ENCODE data around the gene IMPG1. TPM values are rescaled to one million over a fixed set of nuclear protein-coding genes. Genes with fewer than 3 reads are reported as not detected.
A peak's percentile ranks its signal among the peaks of the same experiment; 100 is the strongest.

IMPG1 gene
- total RNA-seq, 1 donor from 2014 or later, result not detected

- peaks cover 20% of the 10 kb centered on the region for H3K4me1 Mint-ChIP-seq (ENCODE audit: low read depth)
- H3K27me3 Mint-ChIP-seq (ENCODE audit: low read depth), result peaks cover 12% of the 10 kb centered on the region
- peaks cover 1% of the 10 kb centered on the region for H3K36me3 Mint-ChIP-seq (ENCODE audit: low read depth)
- no peaks in the 10 kb centered on the region for H3K9me3 Mint-ChIP-seq (ENCODE audit: low read depth)
- TF ChIP-seq, protein P1, sequence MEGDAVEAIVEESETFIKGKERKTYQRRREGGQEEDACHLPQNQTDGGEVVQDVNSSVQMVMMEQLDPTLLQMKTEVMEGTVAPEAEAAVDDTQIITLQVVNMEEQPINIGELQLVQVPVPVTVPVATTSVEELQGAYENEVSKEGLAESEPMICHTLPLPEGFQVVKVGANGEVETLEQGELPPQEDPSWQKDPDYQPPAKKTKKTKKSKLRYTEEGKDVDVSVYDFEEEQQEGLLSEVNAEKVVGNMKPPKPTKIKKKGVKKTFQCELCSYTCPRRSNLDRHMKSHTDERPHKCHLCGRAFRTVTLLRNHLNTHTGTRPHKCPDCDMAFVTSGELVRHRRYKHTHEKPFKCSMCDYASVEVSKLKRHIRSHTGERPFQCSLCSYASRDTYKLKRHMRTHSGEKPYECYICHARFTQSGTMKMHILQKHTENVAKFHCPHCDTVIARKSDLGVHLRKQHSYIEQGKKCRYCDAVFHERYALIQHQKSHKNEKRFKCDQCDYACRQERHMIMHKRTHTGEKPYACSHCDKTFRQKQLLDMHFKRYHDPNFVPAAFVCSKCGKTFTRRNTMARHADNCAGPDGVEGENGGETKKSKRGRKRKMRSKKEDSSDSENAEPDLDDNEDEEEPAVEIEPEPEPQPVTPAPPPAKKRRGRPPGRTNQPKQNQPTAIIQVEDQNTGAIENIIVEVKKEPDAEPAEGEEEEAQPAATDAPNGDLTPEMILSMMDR (IDR thresholded peaks at IDR 0.05), result peak; percentile 92
- DNase-seq (ENCODE audit: low spot score), result no peak
- peak overlapping the region; percentile 81 for H3K4me3 Mint-ChIP-seq (ENCODE audit: unreplicated experiment)
- no peak overlapping the region for H3K27ac Mint-ChIP-seq (ENCODE audit: unreplicated experiment)
Observed at GRCh38 chr6:75934643-75935472, 137.6 kb downstream of the IMPG1 start.

- no peak overlapping the region for H3K27ac Mint-ChIP-seq (ENCODE audit: unreplicated experiment)
- TF ChIP-seq, protein P1 (IDR thresholded peaks at IDR 0.05), result no peak
- no peak overlapping the region for H3K4me3 Mint-ChIP-seq (ENCODE audit: unreplicated experiment)
- peaks cover 20% of the 10 kb centered on the region for H3K4me1 Mint-ChIP-seq (ENCODE audit: low read depth)
- H3K27me3 Mint-ChIP-seq (ENCODE audit: low read depth), result peaks cover 10% of the 10 kb centered on the region
- no peaks in the 10 kb centered on the region for H3K9me3 Mint-ChIP-seq (ENCODE audit: low read depth)
- no peak for DNase-seq (ENCODE audit: low spot score)
- H3K36me3 Mint-ChIP-seq (ENCODE audit: low read depth), result no peaks in the 10 kb centered on the region
Observed at GRCh38 chr6:75933387-75933975, 139.0 kb downstream of the IMPG1 start.

DNA sequence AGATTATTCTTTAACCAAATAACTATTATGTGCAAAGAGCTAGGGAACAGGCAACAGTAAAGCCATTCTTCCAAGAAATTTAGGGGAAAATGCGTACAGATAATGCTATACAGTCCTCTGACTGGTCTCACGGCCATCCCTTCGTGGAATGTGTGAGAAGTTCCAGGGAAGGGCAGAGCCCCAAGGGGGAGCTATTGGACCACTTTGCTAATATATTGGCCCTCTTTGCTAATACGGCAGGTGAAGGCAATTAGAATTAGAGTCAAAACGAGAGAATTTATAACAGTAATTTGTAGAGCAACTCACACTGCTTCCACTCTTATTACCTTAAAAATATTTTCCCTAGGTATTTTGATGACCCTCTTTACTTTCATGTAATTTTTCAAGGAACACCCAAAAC, 140.4 kb downstream of the IMPG1 start:
- DNase-seq (ENCODE audit: low spot score), result no peak
- Mint-ChIP-seq H3K4me3 (ENCODE audit: unreplicated experiment) (no peak overlapping the region), H3K4me1 (ENCODE audit: low read depth) (peaks cover 20% of the 10 kb centered on the region), H3K9me3 (ENCODE audit: low read depth) (no peaks in the 10 kb centered on the region), H3K27ac (ENCODE audit: unreplicated experiment) (no peak overlapping the region), H3K27me3 (ENCODE audit: low read depth) (peaks cover 10% of the 10 kb centered on the region), H3K36me3 (ENCODE audit: low read depth) (no peaks in the 10 kb centered on the region)
- TF ChIP-seq, protein P1 (IDR thresholded peaks at IDR 0.05), result peak; percentile 78

DNA sequence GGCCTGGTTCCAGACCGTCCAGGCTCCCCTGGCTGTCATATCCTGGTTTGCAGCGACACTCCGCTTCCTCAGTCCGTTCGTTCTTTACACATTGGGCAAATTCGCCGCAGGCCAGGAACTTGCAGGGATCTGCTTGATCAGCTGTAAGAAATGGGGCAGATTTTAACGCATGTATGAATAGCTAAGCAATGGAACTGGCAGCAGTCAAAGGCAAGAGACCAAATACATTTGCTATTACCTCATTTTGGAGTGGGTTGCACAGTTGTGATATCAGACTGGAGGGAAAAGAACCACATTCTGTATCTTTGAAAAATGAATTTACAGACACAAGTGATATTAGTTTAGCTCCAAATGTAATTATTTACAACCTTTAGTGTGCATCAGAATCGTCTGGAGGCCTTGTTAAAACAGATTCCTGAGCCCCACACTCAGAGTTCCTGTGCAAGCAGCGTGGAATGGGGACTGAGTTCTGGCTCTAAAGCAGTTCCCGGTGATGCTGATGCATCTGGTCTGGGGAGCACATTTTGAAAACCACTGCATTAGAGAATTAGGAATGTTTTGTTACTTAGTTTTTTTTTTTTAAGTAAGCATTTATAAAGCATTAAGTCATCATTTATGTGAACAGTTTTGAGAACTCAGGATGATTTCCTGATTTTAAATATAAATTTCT, 141.3 kb downstream of the IMPG1 start:
- no peak for DNase-seq (ENCODE audit: low spot score)
- Mint-ChIP-seq H3K4me3 (ENCODE audit: unreplicated experiment) (no peak overlapping the region), H3K4me1 (ENCODE audit: low read depth) (peaks cover 20% of the 10 kb centered on the region), H3K36me3 (ENCODE audit: low read depth) (no peaks in the 10 kb centered on the region), H3K27me3 (ENCODE audit: low read depth) (peaks cover 6% of the 10 kb centered on the region), H3K27ac (ENCODE audit: unreplicated experiment) (peak overlapping the region; percentile 1), H3K9me3 (ENCODE audit: low read depth) (no peaks in the 10 kb centered on the region)
- TF ChIP-seq, protein P1 (IDR thresholded peaks at IDR 0.05), result no peak
